DOHH2 (cell line): ENCODE measurements around the gene JKAMP.

Experiments
- EZH2phosphoT487 ChIP-seq: fragments of 200-600 bp; sonication (generic); IDR thresholded peaks from 2 replicates; pipeline ENCODE4 v1.6.1; 2017; ENCODE audit warnings: borderline replicate concordance, mild to moderate bottlenecking, antibody characterized with exemption, low read length, moderate library complexity, mixed read lengths
- TF ChIP-seq, protein P1 (sequence below): fragments of 200-600 bp; sonication (generic); IDR thresholded peaks from one replicate; pipeline ENCODE4 v1.5.1; 2014; ENCODE audit warnings: antibody characterized with exemption, mild to moderate bottlenecking, low read depth, low read length; ENCODE audit not compliant: poor library complexity, severe bottlenecking

GRCh38 chr14:59520224-59520623 is 35.9 kb downstream of the JKAMP start:
- TF ChIP-seq, protein P1, sequence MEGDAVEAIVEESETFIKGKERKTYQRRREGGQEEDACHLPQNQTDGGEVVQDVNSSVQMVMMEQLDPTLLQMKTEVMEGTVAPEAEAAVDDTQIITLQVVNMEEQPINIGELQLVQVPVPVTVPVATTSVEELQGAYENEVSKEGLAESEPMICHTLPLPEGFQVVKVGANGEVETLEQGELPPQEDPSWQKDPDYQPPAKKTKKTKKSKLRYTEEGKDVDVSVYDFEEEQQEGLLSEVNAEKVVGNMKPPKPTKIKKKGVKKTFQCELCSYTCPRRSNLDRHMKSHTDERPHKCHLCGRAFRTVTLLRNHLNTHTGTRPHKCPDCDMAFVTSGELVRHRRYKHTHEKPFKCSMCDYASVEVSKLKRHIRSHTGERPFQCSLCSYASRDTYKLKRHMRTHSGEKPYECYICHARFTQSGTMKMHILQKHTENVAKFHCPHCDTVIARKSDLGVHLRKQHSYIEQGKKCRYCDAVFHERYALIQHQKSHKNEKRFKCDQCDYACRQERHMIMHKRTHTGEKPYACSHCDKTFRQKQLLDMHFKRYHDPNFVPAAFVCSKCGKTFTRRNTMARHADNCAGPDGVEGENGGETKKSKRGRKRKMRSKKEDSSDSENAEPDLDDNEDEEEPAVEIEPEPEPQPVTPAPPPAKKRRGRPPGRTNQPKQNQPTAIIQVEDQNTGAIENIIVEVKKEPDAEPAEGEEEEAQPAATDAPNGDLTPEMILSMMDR, result no peak
- TF ChIP-seq EZH2phosphoT487, result no peak
